Endothelial cell of umbilical vein (primary cell): ENCODE data around the gene CXCL14. TPM values are rescaled to one million over a fixed set of nuclear protein-coding genes. Genes with fewer than 3 reads are reported as not detected.

Source experiments
- BruUV-seq: library from RNA; stranded (reverse); fragments of 400-500 nt; replicated peaks from 2 replicates; lab custom pipeline; 2021; lab: Mats Ljungman, UMichigan
- CTCF ChIA-PET: fragments of 300-600, 350-600 bp; sonication (Branson Sonifier 250); formaldehyde crosslinking; loops from one replicate; lab custom pipeline; 2021; ENCODE audit warnings: antibody characterized with exemption, inconsistent platforms; lab: Charles Lee
- POLR2A ChIA-PET: fragments of 300-600, 350-600 bp; sonication (Branson Sonifier 250); formaldehyde crosslinking; loops from one replicate; lab custom pipeline; 2021; ENCODE audit warnings: antibody characterized with exemption, inconsistent platforms; lab: Charles Lee
- DNase-seq: peaks from one replicate; pipeline ENCODE4 v3.0.0-alpha.2; 2011; ENCODE audit warnings: low read depth, low spot score
- FAIRE-seq: peaks from 2 replicates; lab custom pipeline; 2011; peaks lifted over from hg19 to GRCh38; lab: Jason Lieb, UNC
- H2AFZ ChIP-seq: 2 replicates; pipeline ENCODE4 v1.6.0; 2012; ENCODE audit warnings: low read depth, low read length, control low read depth, inconsistent platforms
- H3K27ac ChIP-seq: 2 replicates; pipeline ENCODE4 v1.5.1; 2011; ENCODE audit warnings: low read depth, mild to moderate bottlenecking, control low read depth, low read length, moderate library complexity; ENCODE audit not compliant: insufficient read depth
- H3K27me3 ChIP-seq, 2 experiments: 2 replicates each; pipeline versions ENCODE4 v1.6.0 to v1.6.1; 2011; ENCODE audit warnings: low read length in 2 of 2, mixed read lengths in 1 of 2; ENCODE audit not compliant: control insufficient read depth in 2 of 2, insufficient read depth in 2 of 2
- H3K36me3 ChIP-seq, 2 experiments: 2 replicates in 1 of 2; 3 replicates in 1 of 2; pipeline ENCODE4 v1.5.1; 2011; ENCODE audit warnings: low read length in 2 of 2, mild to moderate bottlenecking in 1 of 2, moderate library complexity in 1 of 2; ENCODE audit not compliant: control insufficient read depth in 2 of 2, insufficient read depth in 2 of 2; ENCODE audit errors: extremely low read depth in 1 of 2
- H3K4me1 ChIP-seq: 3 replicates; pipeline ENCODE4 v1.5.1; 2011; ENCODE audit warnings: mild to moderate bottlenecking, low read length; ENCODE audit not compliant: control insufficient read depth, insufficient read depth; ENCODE audit errors: extremely low read depth
- H3K4me2 ChIP-seq: 2 replicates; pipeline ENCODE4 v1.6.1; 2011; ENCODE audit warnings: low read length, control low read depth, mixed read lengths; ENCODE audit not compliant: insufficient read depth
- H3K4me3 ChIP-seq, 3 experiments: fragments of 200-600 bp in 1 of 3; sonication (generic), shearing (Covaris generic) in 1 of 3; replicated peaks in 1 of 3; 2 replicates each; pipeline ENCODE4 v1.5.1; 2011 to 2016; ENCODE audit warnings: control low read depth in 3 of 3, low read length in 3 of 3, mild to moderate bottlenecking in 2 of 3, inconsistent platforms in 1 of 3, low read depth in 1 of 3, moderate library complexity in 1 of 3; ENCODE audit not compliant: insufficient read depth in 1 of 3
- H3K79me2 ChIP-seq: 2 replicates; pipeline ENCODE4 v1.6.0; 2012; ENCODE audit warnings: low read length, inconsistent platforms; ENCODE audit not compliant: control insufficient read depth, insufficient read depth
- H3K9ac ChIP-seq: replicated peaks from 2 replicates; pipeline ENCODE3; 2011; ENCODE audit warnings: low read length, control low read depth; ENCODE audit not compliant: insufficient read depth; ENCODE audit errors: extremely low read depth
- H3K9me1 ChIP-seq: replicated peaks from 3 replicates; pipeline ENCODE4 v1.6.0; 2011; ENCODE audit warnings: mild to moderate bottlenecking, low read length; ENCODE audit not compliant: control insufficient read depth, insufficient read depth; ENCODE audit errors: extremely low read depth
- H3K9me3 ChIP-seq: replicated peaks from 2 replicates; pipeline ENCODE4 v1.5.1; 2012; ENCODE audit warnings: low read length, inconsistent platforms; ENCODE audit not compliant: control insufficient read depth, insufficient read depth
- H4K20me1 ChIP-seq: replicated peaks from 2 replicates; pipeline ENCODE3; 2011; ENCODE audit warnings: mild to moderate bottlenecking, low read length; ENCODE audit not compliant: control insufficient read depth, insufficient read depth; ENCODE audit errors: extremely low read depth
- EZH2 ChIP-seq: IDR thresholded peaks from 2 replicates; pipeline ENCODE4 v1.6.1; 2012; ENCODE audit warnings: borderline replicate concordance, low read depth, mild to moderate bottlenecking, moderate library complexity, low read length, inconsistent platforms; ENCODE audit not compliant: severe bottlenecking
- FOS ChIP-seq: IDR thresholded peaks from 2 replicates; pipeline ENCODE4 v1.6.1; 2011; ENCODE audit warnings: mild to moderate bottlenecking, low read length, moderate library complexity, borderline replicate concordance; ENCODE audit not compliant: insufficient read depth
- GATA2 ChIP-seq: IDR thresholded peaks from 2 replicates; pipeline ENCODE4 v1.7.0; 2011; ENCODE audit warnings: low read depth, mild to moderate bottlenecking, moderate library complexity, mixed read lengths, low read length; ENCODE audit not compliant: insufficient read length, insufficient read depth
- JUN ChIP-seq: IDR thresholded peaks from 2 replicates; pipeline ENCODE4 v1.6.1; 2011; ENCODE audit warnings: borderline replicate concordance, low read depth; ENCODE audit not compliant: insufficient read length, insufficient read depth
- MAX ChIP-seq: IDR thresholded peaks from 2 replicates; pipeline ENCODE4 v1.6.1; 2011; ENCODE audit not compliant: insufficient read depth, insufficient read length
- MYC ChIP-seq: IDR thresholded peaks from one replicate; pipeline ENCODE4 v1.6.1; 2011; ENCODE audit warnings: mild to moderate bottlenecking, low read depth, low read length
- POLR2A ChIP-seq: IDR thresholded peaks from 2 replicates; pipeline ENCODE4 v1.6.1; 2012; ENCODE audit warnings: low read depth, mild to moderate bottlenecking, control low read depth, low read length
- POLR2AphosphoS5 ChIP-seq: IDR thresholded peaks from 2 replicates; pipeline ENCODE4 v1.6.1; 2012; ENCODE audit warnings: low read depth, mild to moderate bottlenecking, control low read depth, low read length, moderate library complexity; ENCODE audit not compliant: insufficient read depth
- dilution Hi-C: fragments of 300-500 bp; cut with MboI; formaldehyde crosslinking; loops from one replicate; pipeline ENCODE4 v1.15.0; 2019; ENCODE audit warnings: low sequenced_read_pairs; ENCODE audit not compliant: extremely low pct_ligation_motif_present
- intact Hi-C: fragments of 100-400 bp; cut with micrococcal nuclease; formaldehyde crosslinking; loops from one replicate; pipeline ENCODE4 v1.10.0; 2022
- polyA plus RNA-seq, 4 experiments: library from polyadenylated mRNA; depleted of rRNA in 3 of 4; stranded (reverse) in 3 of 4; unstranded in 1 of 4; fragments of >200 nt; gene quantifications; 2 replicates each; pipeline versions ENCODE4 v1.2.1 to v1.2.3, GENCODE V29; 2011 to 2012; ENCODE audit warnings: missing spikeins in 1 of 4
- total RNA-seq: library from RNA; stranded (reverse); gene quantifications from 2 replicates; pipeline ENCODE4 v1.2.3, GENCODE V29; 2021
- TF ChIP-seq, protein P1 (sequence below), 2 donors: IDR thresholded peaks; 1 replicate in 1 of 2; 2 replicates in 1 of 2; pipeline ENCODE4 v1.5.1; 2011; ENCODE audit warnings: low read length in 2 of 2, mild to moderate bottlenecking in 2 of 2, moderate library complexity in 2 of 2, control low read depth in 1 of 2, inconsistent platforms in 1 of 2, low read depth in 1 of 2; ENCODE audit not compliant: insufficient read depth in 1 of 2; ENCODE audit errors: extremely low read depth in 1 of 2

CXCL14 gene
- total and polyA plus RNA-seq, 2 donors (not counting 3 experiments of a cell fraction or from before 2014, with no cell fraction given), result not detected

DNA sequence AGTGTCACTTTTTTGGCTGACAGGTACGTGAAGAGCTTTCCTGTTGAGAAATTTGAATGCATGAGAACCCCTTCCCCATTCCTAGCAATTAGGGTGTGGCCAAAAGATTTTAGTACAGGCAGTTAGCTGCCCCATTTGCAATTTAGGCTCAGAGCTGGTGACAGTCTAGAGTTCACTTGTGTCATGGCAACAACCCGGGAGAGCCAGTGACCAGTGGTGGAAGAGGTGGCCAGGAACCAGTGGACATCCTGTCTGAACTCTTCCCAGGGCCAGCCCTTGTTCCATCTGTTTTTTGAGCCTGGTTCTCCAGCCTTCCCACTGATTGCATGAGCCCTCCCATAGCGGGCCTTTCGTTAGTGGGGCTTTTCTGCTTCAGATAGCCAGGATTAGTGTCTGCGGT lies 40.5 kb downstream of the CXCL14 start:
- Histone ChIP-seq H2AFZ (no peak overlapping the region), H3K9me3 (no peaks in the 10 kb centered on the region), H3K4me2 (no peak overlapping the region), H3K36me3 (no peaks in the 10 kb centered on the region), H3K4me3 (no peak overlapping the region), H3K9ac (no peak overlapping the region), H3K4me1 (no peaks in the 10 kb centered on the region), H4K20me1 (no peaks in the 10 kb centered on the region), H3K27me3 (peaks cover 83 to 95% of the 10 kb centered on the region in 2 experiments), H3K27ac (no peak overlapping the region), H3K79me2 (no peaks in the 10 kb centered on the region), H3K9me1 (no peaks in the 10 kb centered on the region)
- POLR2A ChIA-PET, result no interaction called here
- intact Hi-C loops (no loop called here), dilution Hi-C loops (no loop called here)
- BruUV-seq, result no TSS peak
- TF ChIP-seq MAX (no peak), POLR2A (no peak), EZH2 (no peak), JUN (no peak)
- TF ChIP-seq, protein P1, sequence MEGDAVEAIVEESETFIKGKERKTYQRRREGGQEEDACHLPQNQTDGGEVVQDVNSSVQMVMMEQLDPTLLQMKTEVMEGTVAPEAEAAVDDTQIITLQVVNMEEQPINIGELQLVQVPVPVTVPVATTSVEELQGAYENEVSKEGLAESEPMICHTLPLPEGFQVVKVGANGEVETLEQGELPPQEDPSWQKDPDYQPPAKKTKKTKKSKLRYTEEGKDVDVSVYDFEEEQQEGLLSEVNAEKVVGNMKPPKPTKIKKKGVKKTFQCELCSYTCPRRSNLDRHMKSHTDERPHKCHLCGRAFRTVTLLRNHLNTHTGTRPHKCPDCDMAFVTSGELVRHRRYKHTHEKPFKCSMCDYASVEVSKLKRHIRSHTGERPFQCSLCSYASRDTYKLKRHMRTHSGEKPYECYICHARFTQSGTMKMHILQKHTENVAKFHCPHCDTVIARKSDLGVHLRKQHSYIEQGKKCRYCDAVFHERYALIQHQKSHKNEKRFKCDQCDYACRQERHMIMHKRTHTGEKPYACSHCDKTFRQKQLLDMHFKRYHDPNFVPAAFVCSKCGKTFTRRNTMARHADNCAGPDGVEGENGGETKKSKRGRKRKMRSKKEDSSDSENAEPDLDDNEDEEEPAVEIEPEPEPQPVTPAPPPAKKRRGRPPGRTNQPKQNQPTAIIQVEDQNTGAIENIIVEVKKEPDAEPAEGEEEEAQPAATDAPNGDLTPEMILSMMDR (IDR thresholded peaks at IDR 0.05; ENCODE audit: extremely low read depth in 1 of 2, insufficient read depth in 1 of 2, low read depth in 1 of 2, low read length in 2 of 2), result no peak
- CTCF ChIA-PET, result interaction anchor here (0.8 to 1.8 kb wide), 3 partner anchors 14 to 76 kb away, joined by 3 to 5 read pairs (median 3); no protein-coding TSS in a partner anchor
- DNase-seq, result no peak
- FAIRE-seq, result no peak

DNA sequence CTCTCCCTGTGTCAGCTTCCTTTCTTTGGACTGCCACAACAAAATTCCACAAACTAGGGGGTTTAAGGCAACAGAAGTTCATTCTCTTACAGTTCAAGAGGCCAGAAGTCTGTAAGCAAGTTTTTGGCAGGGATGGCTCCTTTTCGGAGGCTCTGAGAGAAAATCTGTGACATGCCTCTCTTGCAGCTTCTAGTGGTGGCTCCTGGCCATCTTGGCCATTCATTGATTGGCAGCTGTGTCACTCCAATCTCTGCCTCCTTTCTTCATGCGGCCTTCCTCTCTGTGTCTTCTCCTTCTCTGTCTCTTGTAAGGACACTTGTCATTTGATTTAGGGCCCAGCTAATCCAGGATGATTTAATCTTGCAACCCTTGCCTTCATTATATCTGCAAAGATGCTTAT lies 41.0 kb downstream of the CXCL14 start:
- H3K9me3 ChIP-seq, result no peaks in the 10 kb centered on the region
- no peaks in the 10 kb centered on the region for H3K36me3 ChIP-seq
- dilution Hi-C loops, result no loop called here
- no peaks in the 10 kb centered on the region for H3K9me1 ChIP-seq
- peaks cover 83 to 93% of the 10 kb centered on the region in 2 experiments for H3K27me3 ChIP-seq
- no peak overlapping the region for H3K4me2 ChIP-seq
- no peak for FAIRE-seq
- H2AFZ ChIP-seq, result no peak overlapping the region
- TF ChIP-seq JUN (no peak), FOS (no peak), MYC (no peak), MAX (no peak), EZH2 (no peak), POLR2AphosphoS5 (no peak), GATA2 (no peak), POLR2A (no peak)
- TF ChIP-seq, protein P1 (IDR thresholded peaks at IDR 0.05; ENCODE audit: extremely low read depth in 1 of 2, insufficient read depth in 1 of 2, low read depth in 1 of 2, low read length in 2 of 2), result no peak
- no peaks in the 10 kb centered on the region for H3K79me2 ChIP-seq
- ChIA-PET POLR2A (no interaction called here), CTCF (interaction anchor here (1.1 to 1.8 kb wide), 4 partner anchors 14 to 75 kb away, joined by 3 to 5 read pairs (median 4); no protein-coding TSS in a partner anchor)
- no TSS peak for BruUV-seq
- H3K9ac ChIP-seq, result no peak overlapping the region
- H4K20me1 ChIP-seq, result no peaks in the 10 kb centered on the region
- intact Hi-C loops, result no loop called here
- H3K4me1 ChIP-seq, result no peaks in the 10 kb centered on the region
- no peak overlapping the region for H3K27ac ChIP-seq
- no peak for DNase-seq
- H3K4me3 ChIP-seq, result no peak overlapping the region
